MM.1S (cell line): Measurements from ENCODE around the gene SRGAP2.
A peak's percentile ranks its signal among the peaks of the same experiment; 100 is the strongest.
"Not testable (repeated sequence)": the region's sequence is repeated elsewhere in the genome, so short reads cannot be mapped to it uniquely, and the experiment has no call there.

Experiments used
- DNase-seq: peaks from one replicate; pipeline ENCODE4 v3.0.0-alpha.2; 2015
- H2AFZ ChIP-seq: fragments of 300-600 bp; sonication (generic); 2 replicates; pipeline ENCODE4 v1.6.0; 2016; ENCODE audit warnings: antibody characterized with exemption, low read length
- H3F3A ChIP-seq: fragments of 300-600 bp; sonication (generic); 2 replicates; pipeline ENCODE4 v1.6.1; 2016; ENCODE audit warnings: mild to moderate bottlenecking, antibody characterized with exemption, low read length, moderate library complexity, mixed read lengths; ENCODE audit not compliant: insufficient read depth
- H3K27ac ChIP-seq: fragments of 300-600 bp; sonication (generic); 2 replicates; pipeline ENCODE4 v1.5.1; 2016; ENCODE audit warnings: mild to moderate bottlenecking, low read length
- H3K27me3 ChIP-seq: fragments of 300-600 bp; sonication (generic); replicated peaks from 2 replicates; pipeline ENCODE4 v1.6.0; 2016; ENCODE audit warnings: low read length; ENCODE audit not compliant: insufficient read depth
- H3K36me3 ChIP-seq: fragments of 300-600 bp; sonication (generic); replicated peaks from 2 replicates; pipeline ENCODE4 v1.6.1; 2016; ENCODE audit warnings: mild to moderate bottlenecking, low read length, mixed read lengths; ENCODE audit not compliant: insufficient read depth
- H3K4me1 ChIP-seq: fragments of 300-600 bp; sonication (generic); 2 replicates; pipeline ENCODE4 v1.6.1; 2016; ENCODE audit warnings: low read length, mixed read lengths
- H3K4me2 ChIP-seq: fragments of 300-600 bp; sonication (generic); 2 replicates; pipeline ENCODE4 v1.6.0; 2016; ENCODE audit warnings: low read depth, low read length
- H3K4me3 ChIP-seq: fragments of 300-600 bp; sonication (generic); 2 replicates; pipeline ENCODE4 v1.5.1; 2016; ENCODE audit warnings: low read length, mixed read lengths
- H3K79me2 ChIP-seq: fragments of 300-600 bp; sonication (generic); 2 replicates; pipeline ENCODE4 v1.6.1; 2016; ENCODE audit warnings: mixed run types, low read length, mixed read lengths
- H3K9ac ChIP-seq: fragments of 300-600 bp; sonication (generic); 2 replicates; pipeline ENCODE4 v1.6.1; 2016; ENCODE audit warnings: low read length, mixed read lengths
- H3K9me2 ChIP-seq: fragments of 300-600 bp; sonication (generic); replicated peaks from 2 replicates; pipeline ENCODE4 v1.6.1; 2016; ENCODE audit warnings: mild to moderate bottlenecking, low read length, mixed read lengths; ENCODE audit not compliant: insufficient read depth
- H3K9me3 ChIP-seq: fragments of 300-600 bp; sonication (generic); replicated peaks from 2 replicates; pipeline ENCODE4 v1.6.1; 2016; ENCODE audit warnings: mild to moderate bottlenecking, low read length, mixed read lengths; ENCODE audit not compliant: insufficient read depth
- H4K20me1 ChIP-seq: fragments of 300-600 bp; sonication (generic); 2 replicates; pipeline ENCODE4 v1.6.1; 2016; ENCODE audit warnings: mild to moderate bottlenecking, low read length, moderate library complexity, mixed read lengths; ENCODE audit not compliant: insufficient read depth

The SRGAP2 gene

DNA sequence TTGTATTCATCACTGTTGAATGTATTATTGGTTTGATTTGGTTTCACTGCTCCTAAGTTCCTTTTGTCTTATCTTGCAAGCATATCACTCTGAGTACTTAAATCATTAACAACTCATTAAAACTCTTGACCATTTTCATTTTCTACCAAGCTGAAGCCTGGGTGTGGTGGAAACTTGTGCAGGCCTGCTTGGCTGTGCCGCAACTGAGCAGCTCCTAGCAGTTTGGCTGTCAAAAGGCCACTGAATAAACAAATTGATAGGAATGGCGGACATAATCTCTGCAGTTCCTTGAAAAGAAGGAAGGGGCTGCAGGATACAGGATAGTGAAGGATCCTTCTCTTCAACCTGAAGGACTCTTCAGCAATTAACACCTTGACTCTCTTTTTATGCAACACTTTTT is 25.9 kb downstream of the SRGAP2 start:
- H3K27me3 ChIP-seq, DNase-seq, H3K9me3 ChIP-seq, H2AFZ ChIP-seq, H3K9me2 ChIP-seq, H3K4me3 ChIP-seq, H3K4me1 ChIP-seq, H4K20me1 ChIP-seq, H3K27ac ChIP-seq, H3K4me2 ChIP-seq, H3F3A ChIP-seq, H3K36me3 ChIP-seq, H3K9ac ChIP-seq, H3K79me2 ChIP-seq: not testable (repeated sequence)

DNA sequence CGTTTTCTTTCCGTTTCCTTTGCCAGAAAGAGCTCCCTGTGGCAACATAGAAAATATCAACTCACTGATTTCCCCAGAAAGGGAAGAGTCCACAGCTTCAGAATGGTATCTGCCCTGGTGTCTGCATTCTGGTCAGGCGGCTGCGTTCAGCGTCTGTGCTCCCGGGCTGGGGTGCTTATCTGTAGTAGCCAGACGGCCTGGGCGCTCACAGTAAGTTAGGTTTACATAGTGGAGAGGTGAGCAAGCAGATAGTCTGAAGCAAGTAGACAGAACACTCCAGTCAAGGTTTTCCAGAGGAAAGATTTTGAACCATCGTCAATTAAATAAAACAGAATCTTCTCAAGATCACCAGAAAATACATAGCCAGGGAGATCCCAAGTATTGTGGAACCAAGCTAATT is 28.6 kb downstream of the SRGAP2 start:
- not testable (repeated sequence) for H3K27me3 ChIP-seq, H3K9me3 ChIP-seq, H3K36me3 ChIP-seq, H3K4me1 ChIP-seq, H2AFZ ChIP-seq, DNase-seq, H3F3A ChIP-seq, H3K4me2 ChIP-seq, H3K4me3 ChIP-seq, H3K79me2 ChIP-seq, H3K9ac ChIP-seq, H4K20me1 ChIP-seq, H3K27ac ChIP-seq, H3K9me2 ChIP-seq

DNA sequence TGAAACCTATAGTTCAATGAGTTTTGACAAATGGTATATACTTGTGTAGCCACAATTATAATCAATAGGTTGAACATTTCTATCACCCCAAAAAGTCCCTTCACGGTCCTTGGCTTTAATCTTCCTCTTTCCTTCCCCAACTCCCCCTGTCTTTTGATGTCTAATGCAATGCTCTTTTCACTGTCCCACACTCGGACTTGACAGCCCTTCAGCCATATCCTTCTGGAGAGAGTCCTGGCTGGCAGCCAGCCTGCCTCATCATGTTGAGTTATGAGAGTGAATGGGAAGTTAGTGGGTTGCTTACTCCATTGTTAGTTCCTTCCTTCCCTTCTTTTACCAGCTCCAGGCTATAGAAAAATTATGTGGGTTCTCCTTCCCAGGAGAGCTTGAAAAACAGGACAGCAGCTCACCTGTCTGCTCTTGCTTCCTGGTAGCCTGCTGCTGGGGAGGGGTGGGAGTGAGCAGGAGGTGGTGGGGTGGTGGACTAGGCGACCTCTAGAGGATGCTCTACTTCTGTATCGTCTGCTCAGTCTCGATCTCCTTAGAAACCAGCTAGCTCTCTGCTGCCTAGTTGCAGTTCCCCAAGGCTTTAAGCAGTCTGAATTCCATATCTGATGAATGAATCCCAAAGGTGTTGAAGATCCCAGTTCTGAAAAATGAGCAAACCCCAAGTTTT is 29.8 kb downstream of the SRGAP2 start:
- H3K4me1 ChIP-seq, H3F3A ChIP-seq, H3K9ac ChIP-seq, H4K20me1 ChIP-seq, H3K79me2 ChIP-seq, H3K9me3 ChIP-seq, H3K9me2 ChIP-seq, H2AFZ ChIP-seq, H3K36me3 ChIP-seq, H3K27me3 ChIP-seq, DNase-seq, H3K4me3 ChIP-seq, H3K27ac ChIP-seq, H3K4me2 ChIP-seq: not testable (repeated sequence)

DNA sequence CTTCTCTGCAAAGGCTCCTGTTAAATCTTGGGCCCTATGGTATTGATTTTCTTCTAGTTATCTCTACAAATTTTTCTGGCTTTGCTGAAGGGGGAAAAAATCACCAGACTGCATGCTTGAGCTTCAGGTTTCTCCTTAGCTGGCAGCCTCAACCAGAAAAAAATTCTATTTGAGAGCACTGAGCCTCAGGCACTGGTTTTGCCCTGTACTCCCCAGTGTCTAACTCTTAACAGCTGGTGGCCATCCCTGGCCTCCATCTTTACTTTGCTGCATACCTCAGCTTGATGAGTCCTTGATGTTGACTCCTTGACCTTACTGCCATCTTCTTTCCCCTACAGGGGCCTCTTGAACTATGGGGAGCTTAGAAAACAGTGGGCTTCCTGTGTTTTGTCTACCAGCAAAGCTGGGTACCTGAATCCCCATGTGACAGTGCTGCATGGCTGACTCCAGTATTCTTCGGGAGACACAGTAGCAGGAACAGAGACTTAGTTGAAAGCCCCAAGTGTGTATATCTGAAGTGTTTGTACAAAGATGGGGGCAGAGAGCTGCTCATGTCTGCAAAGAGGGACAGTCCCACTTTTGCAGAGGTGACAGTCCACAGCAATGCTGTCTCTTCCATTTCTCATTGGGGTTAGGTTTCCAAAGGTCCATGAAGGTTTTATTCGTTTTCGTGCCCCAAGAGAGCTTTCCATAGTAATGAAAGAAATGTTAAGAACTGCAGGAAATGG is 31.0 kb downstream of the SRGAP2 start:
- H3K27ac ChIP-seq, H3K36me3 ChIP-seq, H3K4me1 ChIP-seq, H3K9ac ChIP-seq, H4K20me1 ChIP-seq, H3K9me2 ChIP-seq, DNase-seq, H3K4me2 ChIP-seq, H3K27me3 ChIP-seq, H3F3A ChIP-seq, H3K4me3 ChIP-seq, H3K9me3 ChIP-seq, H3K79me2 ChIP-seq, H2AFZ ChIP-seq: not testable (repeated sequence)

DNA sequence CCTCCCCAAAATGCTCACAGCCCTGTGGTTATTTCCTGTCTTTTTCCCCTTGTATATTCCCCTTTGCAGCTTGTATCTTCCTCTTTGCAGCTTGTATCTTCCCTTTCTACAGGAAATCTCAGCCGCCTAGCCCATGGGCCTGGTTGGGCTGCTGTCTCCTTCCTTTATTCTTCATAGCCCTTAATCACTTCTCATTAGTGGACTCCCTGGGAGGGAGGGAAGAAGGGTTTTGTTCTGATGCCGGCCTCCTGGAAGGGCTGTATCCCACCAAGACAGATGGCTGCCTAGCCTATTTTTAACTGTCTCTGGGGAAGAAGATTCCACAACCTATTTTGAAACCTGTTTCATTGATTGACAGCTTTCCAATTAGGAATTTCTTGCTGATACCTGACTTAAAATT is 31.8 kb downstream of the SRGAP2 start:
- H3K36me3 ChIP-seq, H3K9me3 ChIP-seq, DNase-seq, H3K27me3 ChIP-seq, H2AFZ ChIP-seq, H3K9me2 ChIP-seq, H3F3A ChIP-seq, H3K79me2 ChIP-seq, H3K4me2 ChIP-seq, H3K4me1 ChIP-seq, H3K27ac ChIP-seq, H4K20me1 ChIP-seq, H3K9ac ChIP-seq, H3K4me3 ChIP-seq: not testable (repeated sequence)

DNA sequence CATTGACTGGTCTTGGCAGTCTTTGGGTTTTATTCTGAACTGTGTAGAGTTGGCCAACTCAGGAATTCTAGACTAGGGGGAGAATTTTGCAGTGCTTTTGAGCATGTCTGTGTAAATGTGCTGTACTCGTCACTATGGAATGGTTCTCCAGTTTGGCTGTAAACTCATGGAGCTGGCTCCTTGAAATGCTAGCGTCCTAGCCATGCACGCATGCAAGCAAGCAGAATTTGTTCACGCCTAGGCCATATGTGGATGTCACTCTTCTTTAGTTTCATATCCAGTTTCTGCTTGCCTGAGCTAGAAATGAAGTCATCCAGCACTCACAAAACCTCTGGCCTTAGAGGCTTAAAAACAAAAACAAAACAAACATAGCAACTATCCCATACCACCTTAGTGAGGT is 36.9 kb downstream of the SRGAP2 start:
- not testable (repeated sequence) for H3K4me2 ChIP-seq, H3K9me3 ChIP-seq, H3K36me3 ChIP-seq, H3K9ac ChIP-seq, H2AFZ ChIP-seq, H3K4me1 ChIP-seq, H3F3A ChIP-seq, H3K9me2 ChIP-seq, H4K20me1 ChIP-seq, H3K4me3 ChIP-seq, H3K27me3 ChIP-seq
- H3K79me2 ChIP-seq: peaks cover 11% of the 10 kb centered on the region
- peak; percentile 31 for DNase-seq
- peak overlapping the region; percentile 50; the same call in 1 of the 2 replicates for H3K27ac ChIP-seq

DNA sequence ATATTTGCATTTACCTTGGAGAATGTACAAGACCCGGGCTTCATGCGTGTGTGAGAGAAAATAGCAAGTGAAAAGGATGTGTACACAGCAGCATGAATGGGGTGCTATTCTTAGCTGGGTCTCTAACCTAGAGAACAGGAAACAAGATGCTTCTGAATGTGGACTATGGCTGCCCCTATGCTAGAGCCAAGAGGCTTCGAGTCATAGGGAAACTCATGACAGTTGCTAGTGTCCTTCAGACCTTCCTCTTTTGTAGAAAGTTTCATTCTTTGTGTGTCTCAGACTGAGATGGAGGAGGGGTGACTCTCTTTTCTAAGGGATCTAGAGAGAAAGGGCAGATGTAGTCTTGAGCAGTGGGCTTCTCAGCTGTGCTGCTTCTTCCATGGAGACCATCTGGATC is 40.0 kb downstream of the SRGAP2 start:
- H2AFZ ChIP-seq, H3K9me3 ChIP-seq, H3F3A ChIP-seq, H3K27me3 ChIP-seq, H3K9me2 ChIP-seq, H3K4me2 ChIP-seq, H4K20me1 ChIP-seq, H3K36me3 ChIP-seq, H3K4me1 ChIP-seq, H3K4me3 ChIP-seq: not testable (repeated sequence)
- Histone ChIP-seq H3K27ac (peak overlapping the region; percentile 78), H3K9ac (peak overlapping the region; percentile 38; the same call in 1 of the 2 replicates), H3K79me2 (peaks cover 11% of the 10 kb centered on the region)
- peak; percentile 70 for DNase-seq

DNA sequence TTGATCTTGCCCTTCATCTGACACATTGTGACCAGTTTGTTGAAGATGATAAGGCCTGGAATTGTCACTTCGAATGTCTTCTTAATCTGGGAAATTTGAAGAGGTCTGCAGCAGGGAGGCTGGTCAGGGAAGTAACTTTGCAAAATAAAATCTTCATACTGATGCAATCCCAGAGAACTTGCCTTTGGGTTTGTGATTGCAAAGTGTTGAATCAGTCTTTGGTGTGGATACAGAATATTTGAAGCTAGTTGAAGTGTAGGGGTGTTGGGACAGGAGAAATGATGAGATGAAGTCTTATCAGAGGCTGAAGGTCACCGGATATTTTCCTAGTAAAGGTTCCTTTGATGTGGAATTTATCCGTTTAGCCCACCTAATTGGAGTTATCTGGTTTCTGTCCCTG is 42.1 kb downstream of the SRGAP2 start:
- not testable (repeated sequence) for H3K27ac ChIP-seq, H3K36me3 ChIP-seq, H3K4me3 ChIP-seq, H3K27me3 ChIP-seq, H3K9me2 ChIP-seq, H3F3A ChIP-seq, H2AFZ ChIP-seq, H3K4me2 ChIP-seq, H4K20me1 ChIP-seq, H3K4me1 ChIP-seq, DNase-seq, H3K9ac ChIP-seq, H3K9me3 ChIP-seq
- H3K79me2 ChIP-seq: peaks cover 11% of the 10 kb centered on the region
